ENCODE measurements around the gene BCL7A. TPM values are rescaled to one million over a fixed set of nuclear protein-coding genes. Genes with fewer than 3 reads are reported as not detected.

Gene BCL7A
- total and polyA plus RNA-seq, 4 donors = 3.5 to 8.3 (median 4.9) TPM

- no peak for TF ChIP-seq SP1 (IDR thresholded peaks at IDR 0.05)
- TF ChIP-seq, protein P1, sequence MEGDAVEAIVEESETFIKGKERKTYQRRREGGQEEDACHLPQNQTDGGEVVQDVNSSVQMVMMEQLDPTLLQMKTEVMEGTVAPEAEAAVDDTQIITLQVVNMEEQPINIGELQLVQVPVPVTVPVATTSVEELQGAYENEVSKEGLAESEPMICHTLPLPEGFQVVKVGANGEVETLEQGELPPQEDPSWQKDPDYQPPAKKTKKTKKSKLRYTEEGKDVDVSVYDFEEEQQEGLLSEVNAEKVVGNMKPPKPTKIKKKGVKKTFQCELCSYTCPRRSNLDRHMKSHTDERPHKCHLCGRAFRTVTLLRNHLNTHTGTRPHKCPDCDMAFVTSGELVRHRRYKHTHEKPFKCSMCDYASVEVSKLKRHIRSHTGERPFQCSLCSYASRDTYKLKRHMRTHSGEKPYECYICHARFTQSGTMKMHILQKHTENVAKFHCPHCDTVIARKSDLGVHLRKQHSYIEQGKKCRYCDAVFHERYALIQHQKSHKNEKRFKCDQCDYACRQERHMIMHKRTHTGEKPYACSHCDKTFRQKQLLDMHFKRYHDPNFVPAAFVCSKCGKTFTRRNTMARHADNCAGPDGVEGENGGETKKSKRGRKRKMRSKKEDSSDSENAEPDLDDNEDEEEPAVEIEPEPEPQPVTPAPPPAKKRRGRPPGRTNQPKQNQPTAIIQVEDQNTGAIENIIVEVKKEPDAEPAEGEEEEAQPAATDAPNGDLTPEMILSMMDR (IDR thresholded peaks at IDR 0.05; ENCODE audit: low read depth, low read length, missing input control) = no peak
- no peak for TF ChIP-seq FOXA1 (IDR thresholded peaks at IDR 0.05)
- no peak for TF ChIP-seq MAX (IDR thresholded peaks at IDR 0.05)
- TF ChIP-seq, protein P2, sequence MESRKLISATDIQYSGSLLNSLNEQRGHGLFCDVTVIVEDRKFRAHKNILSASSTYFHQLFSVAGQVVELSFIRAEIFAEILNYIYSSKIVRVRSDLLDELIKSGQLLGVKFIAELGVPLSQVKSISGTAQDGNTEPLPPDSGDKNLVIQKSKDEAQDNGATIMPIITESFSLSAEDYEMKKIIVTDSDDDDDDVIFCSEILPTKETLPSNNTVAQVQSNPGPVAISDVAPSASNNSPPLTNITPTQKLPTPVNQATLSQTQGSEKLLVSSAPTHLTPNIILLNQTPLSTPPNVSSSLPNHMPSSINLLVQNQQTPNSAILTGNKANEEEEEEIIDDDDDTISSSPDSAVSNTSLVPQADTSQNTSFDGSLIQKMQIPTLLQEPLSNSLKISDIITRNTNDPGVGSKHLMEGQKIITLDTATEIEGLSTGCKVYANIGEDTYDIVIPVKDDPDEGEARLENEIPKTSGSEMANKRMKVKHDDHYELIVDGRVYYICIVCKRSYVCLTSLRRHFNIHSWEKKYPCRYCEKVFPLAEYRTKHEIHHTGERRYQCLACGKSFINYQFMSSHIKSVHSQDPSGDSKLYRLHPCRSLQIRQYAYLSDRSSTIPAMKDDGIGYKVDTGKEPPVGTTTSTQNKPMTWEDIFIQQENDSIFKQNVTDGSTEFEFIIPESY (IDR thresholded peaks at IDR 0.05) = no peak
- TF ChIP-seq, protein P3, sequence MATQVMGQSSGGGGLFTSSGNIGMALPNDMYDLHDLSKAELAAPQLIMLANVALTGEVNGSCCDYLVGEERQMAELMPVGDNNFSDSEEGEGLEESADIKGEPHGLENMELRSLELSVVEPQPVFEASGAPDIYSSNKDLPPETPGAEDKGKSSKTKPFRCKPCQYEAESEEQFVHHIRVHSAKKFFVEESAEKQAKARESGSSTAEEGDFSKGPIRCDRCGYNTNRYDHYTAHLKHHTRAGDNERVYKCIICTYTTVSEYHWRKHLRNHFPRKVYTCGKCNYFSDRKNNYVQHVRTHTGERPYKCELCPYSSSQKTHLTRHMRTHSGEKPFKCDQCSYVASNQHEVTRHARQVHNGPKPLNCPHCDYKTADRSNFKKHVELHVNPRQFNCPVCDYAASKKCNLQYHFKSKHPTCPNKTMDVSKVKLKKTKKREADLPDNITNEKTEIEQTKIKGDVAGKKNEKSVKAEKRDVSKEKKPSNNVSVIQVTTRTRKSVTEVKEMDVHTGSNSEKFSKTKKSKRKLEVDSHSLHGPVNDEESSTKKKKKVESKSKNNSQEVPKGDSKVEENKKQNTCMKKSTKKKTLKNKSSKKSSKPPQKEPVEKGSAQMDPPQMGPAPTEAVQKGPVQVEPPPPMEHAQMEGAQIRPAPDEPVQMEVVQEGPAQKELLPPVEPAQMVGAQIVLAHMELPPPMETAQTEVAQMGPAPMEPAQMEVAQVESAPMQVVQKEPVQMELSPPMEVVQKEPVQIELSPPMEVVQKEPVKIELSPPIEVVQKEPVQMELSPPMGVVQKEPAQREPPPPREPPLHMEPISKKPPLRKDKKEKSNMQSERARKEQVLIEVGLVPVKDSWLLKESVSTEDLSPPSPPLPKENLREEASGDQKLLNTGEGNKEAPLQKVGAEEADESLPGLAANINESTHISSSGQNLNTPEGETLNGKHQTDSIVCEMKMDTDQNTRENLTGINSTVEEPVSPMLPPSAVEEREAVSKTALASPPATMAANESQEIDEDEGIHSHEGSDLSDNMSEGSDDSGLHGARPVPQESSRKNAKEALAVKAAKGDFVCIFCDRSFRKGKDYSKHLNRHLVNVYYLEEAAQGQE (IDR thresholded peaks at IDR 0.05) = no peak
- no peak for TF ChIP-seq JUND (IDR thresholded peaks at IDR 0.05)
- TF ChIP-seq GABPA (IDR thresholded peaks at IDR 0.05 in 1 of 2, conservative IDR thresholded peaks at IDR 0.05 in 1 of 2) = no peak
These were observed 39.6 kb downstream of the BCL7A start for GRCh38 chr12:122061253-122061652.

DNA sequence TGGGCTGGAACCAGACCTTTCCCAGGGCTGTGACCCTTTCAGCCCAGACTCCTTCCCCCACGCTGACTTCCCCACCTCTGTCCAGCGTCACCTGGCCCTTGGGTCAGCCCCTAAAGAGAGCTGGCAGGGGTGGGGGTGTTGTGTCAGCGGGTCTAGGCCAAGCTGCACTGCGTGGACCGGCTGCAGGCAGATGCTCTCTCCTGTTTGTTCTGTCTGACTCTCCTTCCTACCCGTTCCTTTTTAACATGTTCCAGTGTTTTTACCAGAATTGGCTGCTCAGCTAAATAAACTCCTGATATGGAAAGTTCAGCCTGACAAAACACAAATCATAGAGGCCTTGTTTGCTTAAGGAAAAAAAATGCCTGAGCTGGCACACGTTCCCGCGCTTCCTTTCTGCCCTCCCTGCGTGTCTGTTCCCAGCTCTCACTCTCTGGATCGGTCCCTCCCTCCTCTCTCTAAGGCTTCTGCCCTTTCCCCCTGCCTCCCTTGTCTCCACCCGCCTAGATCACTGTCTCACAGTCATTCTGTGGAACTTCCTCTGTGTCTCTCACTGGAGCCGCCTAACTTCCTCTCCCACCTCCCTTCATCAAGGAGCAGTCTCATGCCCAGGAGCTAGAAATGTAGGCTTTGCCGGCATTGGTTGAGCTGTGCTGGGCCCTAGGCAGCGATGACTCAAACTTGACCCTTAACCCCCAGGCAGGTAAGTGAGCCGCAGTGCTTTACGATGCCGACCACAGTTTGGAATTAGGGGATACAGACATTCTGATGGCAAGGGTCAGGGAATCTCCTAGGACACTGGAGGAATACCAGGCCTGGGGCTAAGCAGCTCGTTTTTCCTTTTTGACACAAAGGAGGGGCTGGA, 41.4 kb downstream of the BCL7A start:
- Histone ChIP-seq H3K4me3 (ENCODE audit: low read depth in 1 of 3, low read length in 3 of 3) (no peak overlapping the region), H3K4me1 (ENCODE audit: control insufficient read depth in 4 of 4, insufficient read depth in 4 of 4, low read length in 3 of 4) (peaks cover 14 to 23% (median 20%) of the 10 kb centered on the region in 4 donors), H3K27ac (ENCODE audit: low read depth in 1 of 2, low read length in 2 of 2) (peak overlapping the region; percentile 89 to 91), H3K9me3 (ENCODE audit: control insufficient read depth in 4 of 4, low read length in 3 of 4) (no peaks in the 10 kb centered on the region), H3K27me3 (ENCODE audit: control insufficient read depth in 4 of 4, insufficient read depth in 4 of 4, low read length in 3 of 4) (no peaks in the 10 kb centered on the region), H3K9ac (ENCODE audit: low read depth in 1 of 2, low read length in 2 of 2) (peak overlapping the region in 1 of 2 donors; percentile 43), H3K36me3 (ENCODE audit: control insufficient read depth in 4 of 4, insufficient read depth in 3 of 4, low read depth in 1 of 4, low read length in 3 of 4) (peaks cover 0 to 6% (median 0%) of the 10 kb centered on the region in 4 donors)
- WGBS = 12% methylated on average over 19 of the region's 19 CpGs
- no peak for DNase-seq (ENCODE audit: low spot score)
- peak; percentile 85 to 92 for TF ChIP-seq RXRA (IDR thresholded peaks at IDR 0.05)
- TF ChIP-seq FOXA2 (IDR thresholded peaks at IDR 0.05) = peak; percentile 95
- peak; percentile 49 to 56 for TF ChIP-seq RAD21 (IDR thresholded peaks at IDR 0.05)
- peak; percentile 57 to 75 for TF ChIP-seq HNF4A (conservative IDR thresholded peaks at IDR 0.05)
- TF ChIP-seq JUND (IDR thresholded peaks at IDR 0.05) = peak; percentile 76 to 83
- TF ChIP-seq, protein P3 (IDR thresholded peaks at IDR 0.05) = peak; percentile 62
- TF ChIP-seq FOXA1 (IDR thresholded peaks at IDR 0.05) = peak; percentile 94
- peak; percentile 94 for TF ChIP-seq YY1 (IDR thresholded peaks at IDR 0.05)
- peak; percentile 93 for TF ChIP-seq SP1 (IDR thresholded peaks at IDR 0.05)
- peak; percentile 73 to 80 for TF ChIP-seq EGR1 (IDR thresholded peaks at IDR 0.05; ENCODE audit: low read depth in 2 of 2)
- TF ChIP-seq, protein P2 (IDR thresholded peaks at IDR 0.05) = peak; percentile 82
- peak; percentile 77 for TF ChIP-seq NR2F2 (IDR thresholded peaks at IDR 0.05)
- TF ChIP-seq, protein P4, sequence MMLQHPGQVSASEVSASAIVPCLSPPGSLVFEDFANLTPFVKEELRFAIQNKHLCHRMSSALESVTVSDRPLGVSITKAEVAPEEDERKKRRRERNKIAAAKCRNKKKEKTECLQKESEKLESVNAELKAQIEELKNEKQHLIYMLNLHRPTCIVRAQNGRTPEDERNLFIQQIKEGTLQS (IDR thresholded peaks at IDR 0.05) = peak; percentile 64

More at GRCh38 chr12:122061253-122061652, 39.6 kb downstream of the BCL7A start:
- Histone ChIP-seq H3K4me3 (ENCODE audit: low read depth in 1 of 3, low read length in 3 of 3) (no peak overlapping the region), H3K27ac (ENCODE audit: low read depth in 1 of 2, low read length in 2 of 2) (no peak overlapping the region), H3K36me3 (ENCODE audit: control insufficient read depth in 4 of 4, insufficient read depth in 3 of 4, low read depth in 1 of 4, low read length in 3 of 4) (peaks cover 0 to 6% (median 0%) of the 10 kb centered on the region in 4 donors), H3K9ac (ENCODE audit: low read depth in 1 of 2, low read length in 2 of 2) (no peak overlapping the region), H3K9me3 (ENCODE audit: control insufficient read depth in 4 of 4, low read length in 3 of 4) (no peaks in the 10 kb centered on the region), H3K27me3 (ENCODE audit: control insufficient read depth in 4 of 4, insufficient read depth in 4 of 4, low read length in 3 of 4) (no peaks in the 10 kb centered on the region), H3K4me1 (ENCODE audit: control insufficient read depth in 4 of 4, insufficient read depth in 4 of 4, low read length in 3 of 4) (peaks cover 12 to 18% (median 15%) of the 10 kb centered on the region in 4 donors)
- DNase-seq (ENCODE audit: low spot score) = no peak
- 94% methylated on average over 23 of the region's 23 CpGs for WGBS
